GM21786 (cell line): Measurements from ENCODE around the gene PCDHB3.
"Not testable (repeated sequence)": the region's sequence is repeated elsewhere in the genome, so short reads cannot be mapped to it uniquely, and the experiment has no call there.

Experiments
- ATAC-seq: cut with Tn5 transposase; IDR thresholded peaks from one replicate; pipeline ENCODE4 v1.9.1; 2021; ENCODE audit not compliant: unreplicated experiment

PCDHB3 gene

DNA sequence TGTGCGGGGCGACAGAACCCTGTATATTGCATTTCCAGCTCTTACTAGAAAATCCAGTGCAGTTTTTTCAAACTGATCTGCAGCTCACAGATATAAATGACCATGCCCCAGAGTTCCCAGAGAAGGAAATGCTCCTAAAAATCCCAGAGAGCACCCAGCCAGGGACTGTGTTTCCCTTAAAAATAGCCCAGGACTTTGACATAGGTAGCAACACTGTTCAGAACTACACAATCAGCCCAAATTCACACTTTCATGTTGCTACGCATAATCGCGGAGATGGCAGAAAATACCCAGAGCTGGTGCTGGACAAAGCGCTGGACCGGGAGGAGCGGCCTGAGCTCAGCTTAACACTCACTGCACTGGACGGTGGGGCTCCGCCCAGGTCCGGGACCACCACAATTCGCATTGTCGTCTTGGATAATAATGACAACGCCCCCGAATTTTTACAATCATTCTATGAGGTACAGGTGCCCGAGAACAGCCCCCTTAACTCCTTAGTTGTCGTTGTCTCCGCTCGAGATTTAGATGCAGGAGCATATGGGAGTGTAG lies 35.5 kb downstream of the PCDHB3 start:
- ATAC-seq: no peak

DNA sequence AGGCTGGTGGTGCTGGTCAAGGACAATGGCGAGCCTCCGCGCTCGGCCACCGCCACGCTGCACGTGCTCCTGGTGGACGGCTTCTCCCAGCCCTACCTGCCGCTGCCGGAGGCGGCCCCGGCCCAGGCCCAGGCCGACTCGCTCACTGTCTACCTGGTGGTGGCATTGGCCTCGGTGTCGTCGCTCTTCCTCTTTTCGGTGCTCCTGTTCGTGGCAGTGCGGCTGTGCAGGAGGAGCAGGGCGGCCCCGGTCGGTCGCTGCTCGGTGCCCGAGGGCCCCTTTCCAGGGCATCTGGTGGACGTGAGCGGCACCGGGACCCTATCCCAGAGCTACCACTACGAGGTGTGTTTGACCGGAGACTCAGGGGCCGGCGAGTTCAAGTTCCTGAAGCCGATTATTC lies 37.1 kb downstream of the PCDHB3 start:
- not testable (repeated sequence) for ATAC-seq

DNA sequence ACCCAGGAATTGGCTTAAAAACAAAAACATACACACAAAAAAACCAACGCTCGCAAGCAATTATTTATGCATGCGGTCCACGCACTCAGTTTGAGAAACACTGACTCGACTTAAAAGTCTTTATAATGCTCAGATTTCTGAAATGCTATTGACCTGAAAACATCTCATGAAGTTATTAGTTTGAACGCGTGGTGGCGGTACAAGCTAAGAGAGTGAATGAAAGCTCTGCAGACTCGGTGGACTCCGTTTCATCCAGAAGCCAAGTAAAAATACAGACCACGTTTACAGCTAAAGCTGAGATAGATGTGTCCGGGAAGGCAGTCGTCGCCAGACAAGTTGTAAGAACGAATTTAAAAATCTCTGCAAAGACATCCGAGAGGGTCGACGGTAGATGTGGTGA lies 49.5 kb downstream of the PCDHB3 start, which contains the start of gene PCDHB6:
PCDHB6 (plus strand) TSS at position 246 of the 400 bp plus-strand sequence. CDS start 201 bp downstream, outside the sequence.
- no peak for ATAC-seq

DNA sequence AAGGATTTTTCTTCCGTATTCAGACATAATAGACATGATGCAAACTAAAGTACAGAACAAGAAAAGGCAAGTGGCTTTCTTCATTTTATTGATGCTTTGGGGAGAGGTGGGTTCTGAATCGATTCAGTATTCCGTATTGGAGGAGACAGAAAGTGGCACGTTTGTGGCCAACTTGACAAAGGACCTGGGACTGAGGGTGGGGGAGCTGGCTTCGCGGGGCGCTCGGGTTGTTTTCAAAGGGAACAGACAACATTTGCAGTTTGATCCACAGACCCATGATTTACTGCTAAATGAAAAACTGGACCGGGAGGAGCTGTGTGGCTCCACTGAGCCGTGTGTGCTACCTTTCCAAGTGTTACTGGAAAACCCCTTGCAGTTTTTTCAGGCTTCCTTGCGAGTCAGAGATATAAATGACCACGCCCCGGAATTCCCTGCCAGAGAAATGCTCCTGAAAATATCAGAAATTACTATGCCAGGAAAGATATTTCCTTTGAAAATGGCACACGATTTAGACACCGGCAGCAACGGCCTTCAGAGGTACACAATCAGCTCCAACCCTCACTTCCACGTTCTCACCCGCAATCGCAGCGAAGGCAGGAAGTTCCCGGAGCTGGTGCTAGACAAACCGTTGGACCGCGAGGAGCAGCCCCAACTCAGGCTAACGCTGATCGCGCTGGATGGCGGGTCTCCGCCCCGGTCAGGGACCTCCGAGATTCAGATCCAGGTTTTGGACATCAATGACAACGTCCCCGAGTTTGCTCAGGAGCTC lies 50.1 kb downstream of the PCDHB3 start:
- no peak for ATAC-seq

DNA sequence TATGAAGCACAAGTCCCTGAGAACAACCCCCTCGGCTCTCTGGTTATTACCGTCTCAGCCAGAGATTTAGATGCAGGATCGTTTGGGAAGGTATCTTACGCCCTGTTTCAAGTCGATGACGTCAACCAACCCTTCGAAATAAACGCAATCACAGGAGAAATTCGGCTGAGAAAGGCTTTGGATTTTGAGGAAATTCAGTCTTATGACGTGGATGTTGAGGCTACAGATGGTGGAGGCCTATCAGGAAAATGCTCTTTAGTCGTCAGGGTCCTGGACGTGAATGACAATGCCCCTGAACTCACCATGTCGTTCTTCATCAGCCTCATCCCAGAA lies 50.7 kb downstream of the PCDHB3 start:
- ATAC-seq: no peak

DNA sequence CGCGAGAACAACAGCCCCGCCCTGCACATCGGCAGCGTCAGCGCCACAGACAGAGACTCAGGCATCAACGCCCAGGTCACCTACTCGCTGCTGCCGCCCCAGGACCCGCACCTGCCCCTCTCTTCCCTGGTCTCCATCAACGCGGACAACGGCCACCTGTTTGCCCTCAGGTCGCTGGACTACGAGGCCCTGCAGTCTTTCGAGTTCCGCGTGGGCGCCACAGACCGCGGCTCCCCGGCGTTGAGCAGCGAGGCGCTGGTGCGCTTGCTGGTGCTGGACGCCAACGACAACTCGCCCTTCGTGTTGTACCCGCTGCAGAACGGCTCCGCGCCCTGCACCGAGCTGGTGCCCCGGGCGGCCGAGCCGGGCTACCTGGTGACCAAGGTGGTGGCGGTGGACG lies 51.4 kb downstream of the PCDHB3 start:
- not testable (repeated sequence) for ATAC-seq

DNA sequence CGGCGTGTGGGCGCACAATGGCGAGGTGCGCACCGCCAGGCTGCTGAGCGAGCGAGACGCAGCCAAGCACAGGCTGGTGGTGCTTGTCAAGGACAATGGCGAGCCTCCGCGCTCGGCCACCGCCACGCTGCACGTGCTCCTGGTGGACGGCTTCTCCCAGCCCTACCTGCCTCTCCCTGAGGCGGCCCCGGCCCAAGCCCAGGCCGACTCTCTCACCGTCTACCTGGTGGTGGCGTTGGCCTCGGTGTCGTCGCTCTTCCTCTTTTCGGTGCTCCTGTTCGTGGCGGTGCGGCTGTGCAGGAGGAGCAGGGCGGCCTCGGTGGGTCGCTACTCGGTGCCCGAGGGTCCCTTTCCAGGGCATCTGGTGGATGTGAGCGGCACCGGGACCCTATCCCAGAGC lies 51.8 kb downstream of the PCDHB3 start:
- not testable (repeated sequence) for ATAC-seq
